Measurements from ENCODE around the gene OR51L1.

DNA sequence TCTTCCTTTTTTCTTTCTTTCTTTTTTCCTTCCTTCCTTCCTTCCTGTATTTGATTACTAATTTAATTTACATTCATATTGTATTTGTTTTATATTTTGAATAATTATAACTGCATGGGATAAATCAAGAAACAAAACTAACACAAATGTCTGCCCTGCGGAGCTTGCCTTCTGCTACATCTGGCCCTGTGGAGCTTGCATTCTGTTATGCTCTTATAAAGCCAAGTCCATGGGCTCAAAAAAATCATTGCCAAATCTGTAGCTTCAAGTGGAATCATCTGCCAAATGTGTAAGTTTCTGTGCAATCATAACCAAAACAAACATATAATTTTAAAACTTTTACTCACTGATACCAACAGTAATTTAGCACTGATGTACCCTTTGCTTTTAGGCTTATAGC, 43.7 kb downstream of the OR51L1 start:
- no peak for TF ChIP-seq CBX3 (IDR thresholded peaks at IDR 0.05; ENCODE audit: low read depth)
- TF ChIP-seq, protein P1, sequence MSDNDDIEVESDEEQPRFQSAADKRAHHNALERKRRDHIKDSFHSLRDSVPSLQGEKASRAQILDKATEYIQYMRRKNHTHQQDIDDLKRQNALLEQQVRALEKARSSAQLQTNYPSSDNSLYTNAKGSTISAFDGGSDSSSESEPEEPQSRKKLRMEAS (IDR thresholded peaks at IDR 0.05) = no peak
- TF ChIP-seq, protein P2, sequence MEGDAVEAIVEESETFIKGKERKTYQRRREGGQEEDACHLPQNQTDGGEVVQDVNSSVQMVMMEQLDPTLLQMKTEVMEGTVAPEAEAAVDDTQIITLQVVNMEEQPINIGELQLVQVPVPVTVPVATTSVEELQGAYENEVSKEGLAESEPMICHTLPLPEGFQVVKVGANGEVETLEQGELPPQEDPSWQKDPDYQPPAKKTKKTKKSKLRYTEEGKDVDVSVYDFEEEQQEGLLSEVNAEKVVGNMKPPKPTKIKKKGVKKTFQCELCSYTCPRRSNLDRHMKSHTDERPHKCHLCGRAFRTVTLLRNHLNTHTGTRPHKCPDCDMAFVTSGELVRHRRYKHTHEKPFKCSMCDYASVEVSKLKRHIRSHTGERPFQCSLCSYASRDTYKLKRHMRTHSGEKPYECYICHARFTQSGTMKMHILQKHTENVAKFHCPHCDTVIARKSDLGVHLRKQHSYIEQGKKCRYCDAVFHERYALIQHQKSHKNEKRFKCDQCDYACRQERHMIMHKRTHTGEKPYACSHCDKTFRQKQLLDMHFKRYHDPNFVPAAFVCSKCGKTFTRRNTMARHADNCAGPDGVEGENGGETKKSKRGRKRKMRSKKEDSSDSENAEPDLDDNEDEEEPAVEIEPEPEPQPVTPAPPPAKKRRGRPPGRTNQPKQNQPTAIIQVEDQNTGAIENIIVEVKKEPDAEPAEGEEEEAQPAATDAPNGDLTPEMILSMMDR (IDR thresholded peaks at IDR 0.05 in 2 of 3, conservative IDR thresholded peaks at IDR 0.05 in 1 of 3; ENCODE audit: borderline replicate concordance in 1 of 3, insufficient read depth in 1 of 3, low read depth in 2 of 3, low read length in 2 of 3) = no peak
- no peak for TF ChIP-seq EZH2 (IDR thresholded peaks at IDR 0.05)
- no peak for TF ChIP-seq SIN3A (IDR thresholded peaks at IDR 0.05; ENCODE audit: low read depth)
- TF ChIP-seq POLR2A (IDR thresholded peaks at IDR 0.05; ENCODE audit: borderline replicate concordance, extremely low read depth, insufficient read depth, insufficient read length) = no peak
- no peak for TF ChIP-seq JUND (IDR thresholded peaks at IDR 0.05)
- no peak for TF ChIP-seq EGR1 (IDR thresholded peaks at IDR 0.05; ENCODE audit: low read depth)
- TF ChIP-seq, protein P3, sequence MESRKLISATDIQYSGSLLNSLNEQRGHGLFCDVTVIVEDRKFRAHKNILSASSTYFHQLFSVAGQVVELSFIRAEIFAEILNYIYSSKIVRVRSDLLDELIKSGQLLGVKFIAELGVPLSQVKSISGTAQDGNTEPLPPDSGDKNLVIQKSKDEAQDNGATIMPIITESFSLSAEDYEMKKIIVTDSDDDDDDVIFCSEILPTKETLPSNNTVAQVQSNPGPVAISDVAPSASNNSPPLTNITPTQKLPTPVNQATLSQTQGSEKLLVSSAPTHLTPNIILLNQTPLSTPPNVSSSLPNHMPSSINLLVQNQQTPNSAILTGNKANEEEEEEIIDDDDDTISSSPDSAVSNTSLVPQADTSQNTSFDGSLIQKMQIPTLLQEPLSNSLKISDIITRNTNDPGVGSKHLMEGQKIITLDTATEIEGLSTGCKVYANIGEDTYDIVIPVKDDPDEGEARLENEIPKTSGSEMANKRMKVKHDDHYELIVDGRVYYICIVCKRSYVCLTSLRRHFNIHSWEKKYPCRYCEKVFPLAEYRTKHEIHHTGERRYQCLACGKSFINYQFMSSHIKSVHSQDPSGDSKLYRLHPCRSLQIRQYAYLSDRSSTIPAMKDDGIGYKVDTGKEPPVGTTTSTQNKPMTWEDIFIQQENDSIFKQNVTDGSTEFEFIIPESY (IDR thresholded peaks at IDR 0.05; ENCODE audit: extremely low read depth, insufficient replicate concordance, low read length) = no peak
- TF ChIP-seq ZFX (IDR thresholded peaks at IDR 0.05) = no peak
- no peak for TF ChIP-seq SP1 (IDR thresholded peaks at IDR 0.05; ENCODE audit: low read depth)

Measured in HCT116 (cell line).